GM12801 (cell line): ENCODE results near the gene BRD3OS.

Source experiments
- CTCF ChIP-seq: IDR thresholded peaks from one replicate; pipeline ENCODE4 v1.5.1; 2011; ENCODE audit warnings: control low read depth; ENCODE audit not compliant: insufficient read length; ENCODE audit errors: extremely low read depth

Gene BRD3OS

GRCh38 chr9:133986061-133986460 is 39.2 kb upstream of the BRD3OS start:
- TF ChIP-seq CTCF = no peak

- TF ChIP-seq CTCF = no peak
Measured at GRCh38 chr9:133986774-133987445, 38.4 kb upstream of the BRD3OS start.

GRCh38 chr9:133987446-133987788 is 37.9 kb upstream of the BRD3OS start:
- no peak for TF ChIP-seq CTCF

- TF ChIP-seq CTCF = no peak
Measured at GRCh38 chr9:133987946-133988665, 37.2 kb upstream of the BRD3OS start.

- TF ChIP-seq CTCF = no peak
Measured at GRCh38 chr9:133989625-133990365, 35.5 kb upstream of the BRD3OS start.

- TF ChIP-seq CTCF = no peak
Measured at GRCh38 chr9:133990366-133991213, 34.7 kb upstream of the BRD3OS start.
